Calu3 (cell line): Measurements from ENCODE around the gene PLEKHA7. TPM values are rescaled to one million over a fixed set of nuclear protein-coding genes. Genes with fewer than 3 reads are reported as not detected.

Experiments used
- BruUV-seq: library from RNA; stranded (reverse); fragments of 400-500 nt; replicated peaks from 2 replicates; lab custom pipeline; 2021; lab: Mats Ljungman, UMichigan
- CTCF ChIA-PET: fragments of 300-600 bp; sonication (Branson Sonifier 250); formaldehyde crosslinking; loops from one replicate; lab custom pipeline; 2022; ENCODE audit warnings: antibody characterized with exemption; lab: Charles Lee
- DNase-seq: peaks from one replicate; pipeline ENCODE4 v3.0.0; 2022
- H3K27ac Mint-ChIP-seq: one replicate; pipeline ENCODE4 v1.8.0; 2022; ENCODE audit warnings: mixed read lengths; ENCODE audit not compliant: unreplicated experiment
- H3K27me3 Mint-ChIP-seq: one replicate; pipeline ENCODE4 v1.8.0; 2022; ENCODE audit warnings: mixed read lengths; ENCODE audit not compliant: unreplicated experiment
- H3K36me3 Mint-ChIP-seq: one replicate; pipeline ENCODE4 v1.8.0; 2022; ENCODE audit warnings: mild to moderate bottlenecking, moderate library complexity, mixed read lengths; ENCODE audit not compliant: insufficient read depth, unreplicated experiment
- H3K4me1 Mint-ChIP-seq: one replicate; pipeline ENCODE4 v1.8.0; 2022; ENCODE audit warnings: mild to moderate bottlenecking, low read depth, mixed read lengths; ENCODE audit not compliant: unreplicated experiment
- H3K4me3 Mint-ChIP-seq: one replicate; pipeline ENCODE4 v1.8.0; 2022; ENCODE audit warnings: mild to moderate bottlenecking, low read depth, moderate library complexity, mixed read lengths; ENCODE audit not compliant: unreplicated experiment
- H3K9me3 Mint-ChIP-seq: one replicate; pipeline ENCODE4 v1.8.0; 2022; ENCODE audit warnings: low read depth, mixed read lengths; ENCODE audit not compliant: unreplicated experiment
- CTCF ChIP-seq: fragments of 200-600 bp; IDR thresholded peaks from one replicate; pipeline ENCODE4 v1.8.0; 2022; ENCODE audit warnings: antibody characterized with exemption; ENCODE audit not compliant: unreplicated experiment
- intact Hi-C: fragments of 100-400 bp; cut with micrococcal nuclease; formaldehyde crosslinking; loops from one replicate; pipeline ENCODE4 v1.10.0; 2022; ENCODE audit not compliant: unreplicated experiment
- total RNA-seq: library from RNA; stranded (reverse); gene quantifications from 2 replicates; pipeline ENCODE4 v1.2.3, GENCODE V29; 2022

The PLEKHA7 gene
- total RNA-seq, 1 experiment from 2014 or later = 138 TPM

- Mint-ChIP-seq H3K4me3 (peak overlapping the region; percentile 13), H3K4me1 (peaks cover 81% of the 10 kb centered on the region), H3K9me3 (no peaks in the 10 kb centered on the region), H3K27me3 (no peaks in the 10 kb centered on the region), H3K27ac (peak overlapping the region; percentile 39), H3K36me3 (peaks cover 46% of the 10 kb centered on the region)
- BruUV-seq = no TSS peak
- peak; percentile 56 for DNase-seq
- CTCF ChIA-PET = interaction anchor here (0.5 to 2.2 kb wide), 3 partner anchors 10 to 287 kb away, joined by 3 to 7 read pairs (median 3); no protein-coding TSS in a partner anchor
- TF ChIP-seq CTCF = no peak
- intact Hi-C loops = loop anchor here (5.0 kb wide), 1 partner anchor 35 kb away; the partner anchor contains the start of gene PLEKHA7
Observed at GRCh38 chr11:16977136-16977993, 36.8 kb downstream of the PLEKHA7 start.

GRCh38 chr11:16976379-16976778 lies 37.8 kb downstream of the PLEKHA7 start:
- Mint-ChIP-seq H3K4me3 (no peak overlapping the region), H3K27me3 (no peaks in the 10 kb centered on the region), H3K27ac (no peak overlapping the region), H3K4me1 (peaks cover 80% of the 10 kb centered on the region), H3K9me3 (no peaks in the 10 kb centered on the region), H3K36me3 (peaks cover 38% of the 10 kb centered on the region)
- DNase-seq = no peak
- TF ChIP-seq CTCF = no peak
- CTCF ChIA-PET = interaction anchor here (0.6 to 2.2 kb wide), 2 partner anchors 9 to 119 kb away, joined by 3 to 7 read pairs; no protein-coding TSS in a partner anchor
- intact Hi-C loops = loop anchor here (5.0 kb wide), 1 partner anchor 36 kb away; the partner anchor contains the start of gene PLEKHA7
- BruUV-seq = no TSS peak

GRCh38 chr11:16975906-16976305 lies 38.3 kb downstream of the PLEKHA7 start:
- TF ChIP-seq CTCF = no peak
- Mint-ChIP-seq H3K4me3 (no peak overlapping the region), H3K27ac (no peak overlapping the region), H3K4me1 (peaks cover 80% of the 10 kb centered on the region), H3K9me3 (no peaks in the 10 kb centered on the region), H3K27me3 (no peaks in the 10 kb centered on the region), H3K36me3 (peaks cover 34% of the 10 kb centered on the region)
- no peak for DNase-seq
- intact Hi-C loops = loop anchor here (5.0 kb wide), 1 partner anchor 36 kb away; the partner anchor contains the start of gene PLEKHA7
- CTCF ChIA-PET = interaction anchor here (0.6 to 2.2 kb wide), 2 partner anchors 9 to 120 kb away, joined by 3 to 7 read pairs; no protein-coding TSS in a partner anchor
- no TSS peak for BruUV-seq

GRCh38 chr11:16973338-16973964 lies 40.8 kb downstream of the PLEKHA7 start:
- CTCF ChIA-PET = interaction anchor here (0.7 kb wide), 1 partner anchor 37 kb away, joined by 4 read pairs; no protein-coding TSS in a partner anchor
- no peak overlapping the region for H3K4me3 Mint-ChIP-seq
- no peak for TF ChIP-seq CTCF
- peak overlapping the region; percentile 40 for H3K27ac Mint-ChIP-seq
- intact Hi-C loops = no loop called here
- no TSS peak for BruUV-seq
- H3K4me1 Mint-ChIP-seq = peaks cover 77% of the 10 kb centered on the region
- peaks cover 10% of the 10 kb centered on the region for H3K36me3 Mint-ChIP-seq
- no peak for DNase-seq
- H3K9me3 Mint-ChIP-seq = no peaks in the 10 kb centered on the region
- no peaks in the 10 kb centered on the region for H3K27me3 Mint-ChIP-seq
